Mucosa of stomach (tissue), 1 donor: ENCODE results near the gene MT1G.
"Not testable (repeated sequence)": the region's sequence is repeated elsewhere in the genome, so short reads cannot be mapped to it uniquely, and the experiment has no call there.

ENCODE experiments used
- H3K27me3 ChIP-seq: one replicate; pipeline ENCODE4 v1.7.0; 2013; ENCODE audit warnings: mild to moderate bottlenecking, low read length; ENCODE audit not compliant: control insufficient read depth, insufficient read depth
- H3K36me3 ChIP-seq: one replicate; pipeline ENCODE4 v1.7.0; 2013; ENCODE audit warnings: low read length; ENCODE audit not compliant: control insufficient read depth, insufficient read depth
- H3K4me1 ChIP-seq: one replicate; pipeline ENCODE4 v1.7.0; 2013; ENCODE audit warnings: mild to moderate bottlenecking, low read length; ENCODE audit not compliant: control insufficient read depth, insufficient read depth
- H3K4me3 ChIP-seq: one replicate; pipeline ENCODE4 v1.7.0; 2013; ENCODE audit warnings: low read length
- H3K9ac ChIP-seq: one replicate; pipeline ENCODE4 v1.7.0; 2013; ENCODE audit warnings: mild to moderate bottlenecking, low read length, moderate library complexity
- H3K9me3 ChIP-seq: one replicate; pipeline ENCODE4 v1.7.0; 2013; ENCODE audit warnings: mild to moderate bottlenecking, low read length, moderate library complexity; ENCODE audit not compliant: control insufficient read depth
- donor health status: Pancreatic carcinoma.

MT1G gene

GRCh38 chr16:56628486-56629350, 39.1 kb downstream of the MT1G start:
- Histone ChIP-seq H3K4me3 (no peak overlapping the region), H3K36me3 (no peaks in the 10 kb centered on the region), H3K9ac (no peak overlapping the region), H3K27me3 (peaks cover 20% of the 10 kb centered on the region), H3K9me3 (no peaks in the 10 kb centered on the region), H3K4me1 (peaks cover 23% of the 10 kb centered on the region)

GRCh38 chr16:56626685-56627084, 41.2 kb downstream of the MT1G start:
- Histone ChIP-seq H3K9ac (peak overlapping the region; percentile 89), H3K36me3 (no peaks in the 10 kb centered on the region), H3K9me3 (no peaks in the 10 kb centered on the region), H3K27me3 (peaks cover 2% of the 10 kb centered on the region), H3K4me1 (peaks cover 11% of the 10 kb centered on the region), H3K4me3 (peak overlapping the region; percentile 86)

- H3K9ac ChIP-seq, result peak overlapping the region; percentile 89
- H3K36me3 ChIP-seq, result no peaks in the 10 kb centered on the region
- no peaks in the 10 kb centered on the region for H3K9me3 ChIP-seq
- H3K4me1 ChIP-seq, result peaks cover 10% of the 10 kb centered on the region
- H3K4me3 ChIP-seq, result peak overlapping the region; percentile 86
- no peaks in the 10 kb centered on the region for H3K27me3 ChIP-seq
Measured at GRCh38 chr16:56625943-56626654, 41.8 kb downstream of the MT1G start.

- no peaks in the 10 kb centered on the region for H3K9me3 ChIP-seq
- peak within 1 kb of the TSS; percentile 86 for H3K4me3 ChIP-seq
- H3K36me3 ChIP-seq, result no peaks in the 10 kb centered on the region
- H3K9ac ChIP-seq, result peak within 1 kb of the TSS; percentile 89
- H3K27me3 ChIP-seq, result no peaks in the 10 kb centered on the region
- peaks cover 10% of the 10 kb centered on the region for H3K4me1 ChIP-seq
Measured at GRCh38 chr16:56625140-56625942, 42.5 kb downstream of the MT1G start, which contains the start of gene MT1E. TSS of gene MT1E (plus strand) at chr16:56625781. CDS start at chr16:56625852, 71 bp downstream.

- Histone ChIP-seq H3K4me3 (no peak overlapping the region), H3K4me1 (peaks cover 10% of the 10 kb centered on the region), H3K9me3 (no peaks in the 10 kb centered on the region), H3K36me3 (no peaks in the 10 kb centered on the region), H3K9ac (no peak overlapping the region), H3K27me3 (peaks cover 3% of the 10 kb centered on the region)
Measured at GRCh38 chr16:56623637-56624036, 44.2 kb downstream of the MT1G start.

GRCh38 chr16:56623184-56623583, 44.7 kb downstream of the MT1G start:
- not testable (repeated sequence) for H3K4me3 ChIP-seq, H3K36me3 ChIP-seq, H3K27me3 ChIP-seq, H3K9ac ChIP-seq, H3K9me3 ChIP-seq
- peaks cover 10% of the 10 kb centered on the region for H3K4me1 ChIP-seq

GRCh38 chr16:56621665-56622445, 46.0 kb downstream of the MT1G start:
- H3K4me3 ChIP-seq, H3K9ac ChIP-seq, H3K27me3 ChIP-seq, H3K9me3 ChIP-seq, H3K36me3 ChIP-seq: not testable (repeated sequence)
- H3K4me1 ChIP-seq, result peaks cover 14% of the 10 kb centered on the region

- Histone ChIP-seq H3K4me3 (no peak overlapping the region), H3K27me3 (peaks cover 8% of the 10 kb centered on the region), H3K9me3 (no peaks in the 10 kb centered on the region), H3K9ac (no peak overlapping the region), H3K36me3 (no peaks in the 10 kb centered on the region), H3K4me1 (peaks cover 18% of the 10 kb centered on the region)
Measured at GRCh38 chr16:56620339-56620897, 47.4 kb downstream of the MT1G start.

- no peak overlapping the region for H3K9ac ChIP-seq
Measured at GRCh38 chr16:56618138-56618537, 49.7 kb downstream of the MT1G start.

GRCh38 chr16:56617212-56618085, 50.4 kb downstream of the MT1G start:
- H3K9me3 ChIP-seq, result no peaks in the 10 kb centered on the region
- peaks cover 8% of the 10 kb centered on the region for H3K27me3 ChIP-seq
- H3K4me3 ChIP-seq, result peak overlapping the region; percentile 28
- peak overlapping the region; percentile 67 for H3K9ac ChIP-seq
- H3K36me3 ChIP-seq, result no peaks in the 10 kb centered on the region
- H3K4me1 ChIP-seq, result peaks cover 13% of the 10 kb centered on the region

More at GRCh38 chr16:56618138-56618537, 49.7 kb downstream of the MT1G start:
- Histone ChIP-seq H3K4me3 (no peak overlapping the region), H3K27me3 (peaks cover 8% of the 10 kb centered on the region), H3K36me3 (no peaks in the 10 kb centered on the region), H3K4me1 (peaks cover 13% of the 10 kb centered on the region), H3K9me3 (no peaks in the 10 kb centered on the region)
